HCT116 (cell line): ENCODE measurements around the gene TMEM256. TPM values are rescaled to one million over a fixed set of nuclear protein-coding genes. Genes with fewer than 3 reads are reported as not detected.

ENCODE experiments used
- ATAC-seq: fragments of 200-7000 bp; cut with Tn5 transposase; 2 replicates; pipeline ENCODE4 v1.9.1; 2020; ENCODE audit warnings: mild to moderate bottlenecking, moderate library complexity
- BruUV-seq: library from RNA; stranded (reverse); fragments of 400-500 nt; replicated peaks from 2 replicates; lab custom pipeline; 2021; lab: Mats Ljungman, UMichigan
- CTCF ChIA-PET: fragments of 300-600 bp; sonication (Branson Sonifier 250); formaldehyde crosslinking; loops from one replicate; lab custom pipeline; 2021; ENCODE audit warnings: antibody characterized with exemption; lab: Charles Lee
- POLR2A ChIA-PET: fragments of 300-600, 350-600 bp; sonication (Branson Sonifier 250); formaldehyde crosslinking; loops from one replicate; lab custom pipeline; 2021; ENCODE audit warnings: antibody characterized with exemption; lab: Charles Lee
- RAD21 ChIA-PET, 2 experiments: fragments of 300-600 bp; sonication (Branson Sonifier 250); formaldehyde crosslinking; loops; one replicate each; lab custom pipeline; 2023; ENCODE audit warnings: low total read pairs in 2 of 2; ENCODE audit not compliant: uncharacterized antibody in 2 of 2, unreplicated experiment in 2 of 2, low non-redundant PET in 1 of 2; lab: Charles Lee
- DNase-seq: peaks from one replicate; pipeline ENCODE4 v3.0.0-alpha.2; 2010; ENCODE audit warnings: low read depth, low spot score
- H2AFZ ChIP-seq: fragments of 200-600 bp; shearing (Covaris generic), sonication (generic); 2 replicates; pipeline ENCODE4 v1.6.1; 2017; ENCODE audit warnings: low read depth, mixed run types, mixed read lengths, antibody characterized with exemption, low read length; ENCODE audit not compliant: poor library complexity, severe bottlenecking
- H3K27ac ChIP-seq: 2 replicates; pipeline ENCODE4 v1.5.1; 2012; ENCODE audit warnings: low read depth, low read length
- H3K27me3 ChIP-seq: fragments of 200-600 bp; sonication (generic); 2 replicates; pipeline ENCODE4 v1.6.1; 2016; ENCODE audit warnings: mixed run types, low read length, mixed read lengths; ENCODE audit not compliant: insufficient read depth
- H3K36me3 ChIP-seq, 2 experiments: fragments of 200-500 bp in 1 of 2; fragments of 200-600 bp in 1 of 2; sonication (Bioruptor generic) in 1 of 2; sonication (generic) in 1 of 2; 2 replicates each; pipeline versions ENCODE4 v1.5.1 to v1.6.1; 2014 to 2016; ENCODE audit warnings: low read length in 2 of 2, inconsistent platforms in 1 of 2, mixed read lengths in 1 of 2, mixed run types in 1 of 2; ENCODE audit not compliant: insufficient read depth in 2 of 2, control insufficient read depth in 1 of 2
- H3K4me1 ChIP-seq, 2 experiments: fragments of 200-600 bp in 1 of 2; sonication (generic) in 1 of 2; 2 replicates each; pipeline versions ENCODE4 v1.5.1 to v1.6.1; 2012 to 2017; ENCODE audit warnings: low read length in 2 of 2, inconsistent platforms in 1 of 2, mild to moderate bottlenecking in 1 of 2, mixed read lengths in 1 of 2, mixed run types in 1 of 2, moderate library complexity in 1 of 2; ENCODE audit not compliant: insufficient read depth in 2 of 2, control insufficient read depth in 1 of 2
- H3K4me2 ChIP-seq: fragments of 200-600 bp; sonication (generic); 2 replicates; pipeline ENCODE4 v1.6.1; 2017; ENCODE audit warnings: mixed run types, low read length, mixed read lengths
- H3K4me3 ChIP-seq, 2 experiments: fragments of 200-600 bp in 1 of 2; sonication (generic) in 1 of 2; replicated peaks in 1 of 2; 2 replicates each; pipeline ENCODE4 v1.5.1; 2011 to 2016; ENCODE audit warnings: low read length in 2 of 2, control low read depth in 1 of 2, low read depth in 1 of 2, mild to moderate bottlenecking in 1 of 2, mixed read lengths in 1 of 2, mixed run types in 1 of 2
- H3K79me2 ChIP-seq: fragments of 200-600 bp; sonication (generic); 2 replicates; pipeline ENCODE4 v1.6.1; 2017; ENCODE audit warnings: mild to moderate bottlenecking, mixed run types, low read length, moderate library complexity, mixed read lengths; ENCODE audit not compliant: insufficient read depth
- H3K9ac ChIP-seq: fragments of 200-600 bp; sonication (generic); 2 replicates; pipeline ENCODE4 v1.6.1; 2016; ENCODE audit warnings: low read length, mixed read lengths
- H3K9me2 ChIP-seq: fragments of 200-600 bp; sonication (generic), shearing (Covaris generic); 2 replicates; pipeline ENCODE4 v1.6.1; 2017; ENCODE audit warnings: mixed run types, mild to moderate bottlenecking, moderate library complexity; ENCODE audit not compliant: insufficient read depth
- H3K9me3 ChIP-seq, 2 experiments: fragments of 200-500 bp in 1 of 2; fragments of 200-600 bp in 1 of 2; sonication (Bioruptor generic) in 1 of 2; sonication (generic) in 1 of 2; 2 replicates each; pipeline ENCODE4 v1.6.1; 2014 to 2017; ENCODE audit warnings: low read length in 2 of 2, mixed read lengths in 2 of 2, inconsistent platforms in 1 of 2, low read depth in 1 of 2, mild to moderate bottlenecking in 1 of 2, mixed run types in 1 of 2, moderate library complexity in 1 of 2; ENCODE audit not compliant: control insufficient read depth in 1 of 2, insufficient read depth in 1 of 2
- H4K20me1 ChIP-seq: fragments of 200-600 bp; sonication (generic), shearing (Covaris generic); 2 replicates; pipeline ENCODE4 v1.6.1; 2017; ENCODE audit warnings: mixed run types, mild to moderate bottlenecking, moderate library complexity; ENCODE audit not compliant: insufficient read depth
- EZH2 ChIP-seq: fragments of 200-600 bp; sonication (generic); IDR thresholded peaks from 2 replicates; pipeline ENCODE4 v1.6.1; 2017; ENCODE audit warnings: antibody characterized with exemption, mixed run types
- FOSL1 ChIP-seq: IDR thresholded peaks from 2 replicates; pipeline ENCODE4 v1.6.1; 2012; ENCODE audit warnings: low read depth
- JUND ChIP-seq: IDR thresholded peaks from 2 replicates; pipeline ENCODE4 v1.6.1; 2012
- POLR2AphosphoS5 ChIP-seq: IDR thresholded peaks from 2 replicates; pipeline ENCODE4 v1.6.1; 2011; ENCODE audit warnings: mild to moderate bottlenecking, low read depth, low read length, moderate library complexity
- RAD21 ChIP-seq: IDR thresholded peaks from 2 replicates; pipeline ENCODE4 v1.6.1; 2012; ENCODE audit warnings: low read depth, mild to moderate bottlenecking
- SIN3A ChIP-seq: IDR thresholded peaks from 2 replicates; pipeline ENCODE4 v1.6.1; 2012; ENCODE audit warnings: low read depth
- TCF7L2 ChIP-seq: IDR thresholded peaks from 2 replicates; pipeline ENCODE4 v1.7.0; 2011; ENCODE audit warnings: borderline replicate concordance, inconsistent platforms; ENCODE audit not compliant: insufficient read depth, insufficient read length; ENCODE audit errors: extremely low read depth
- YY1 ChIP-seq: IDR thresholded peaks from 2 replicates; pipeline ENCODE4 v1.6.1; 2011; ENCODE audit warnings: low read length, low read depth, moderate library complexity, mild to moderate bottlenecking; ENCODE audit not compliant: insufficient replicate concordance; ENCODE audit errors: extremely low read depth
- ZFX ChIP-seq: fragments of 450-650 bp; IDR thresholded peaks from 2 replicates; pipeline ENCODE4 v1.6.1; 2017
- ZNF274 ChIP-seq: fragments of 200-500 bp; sonication (Bioruptor generic); IDR thresholded peaks from 2 replicates; pipeline ENCODE4 v1.6.1; 2014; ENCODE audit warnings: mild to moderate bottlenecking, low read depth, low read length, inconsistent platforms
- intact Hi-C: fragments of 100-400 bp; cut with micrococcal nuclease; formaldehyde crosslinking; loops from 2 replicates; pipeline ENCODE4 v1.10.0; 2022
- total RNA-seq: library from RNA; stranded (reverse); gene quantifications from one replicate; pipeline ENCODE4 v1.2.1, GENCODE V29; 2021; ENCODE audit not compliant: unreplicated experiment
- TF ChIP-seq, protein P1 (sequence below), 3 experiments: fragments of 200-600 bp in 1 of 3; sonication (generic) in 1 of 3; IDR thresholded peaks in 2 of 3; conservative IDR thresholded peaks in 1 of 3; 2 replicates each; pipeline ENCODE4 v1.5.1; 2012 to 2017; ENCODE audit warnings: low read depth in 2 of 3, low read length in 2 of 3, antibody characterized with exemption in 1 of 3, borderline replicate concordance in 1 of 3, control low read depth in 1 of 3, mild to moderate bottlenecking in 1 of 3, mixed read lengths in 1 of 3, mixed run types in 1 of 3, moderate library complexity in 1 of 3; ENCODE audit not compliant: insufficient read depth in 1 of 3
- TF ChIP-seq, protein P2 (sequence below): IDR thresholded peaks from 2 replicates; pipeline ENCODE4 v1.6.1; 2012; ENCODE audit warnings: low read depth
- TF ChIP-seq, protein P3 (sequence below): IDR thresholded peaks from 2 replicates; pipeline ENCODE4 v1.6.1; 2012

TMEM256 gene
- total RNA-seq, 1 experiment from 2014 or later: 110 TPM

DNA sequence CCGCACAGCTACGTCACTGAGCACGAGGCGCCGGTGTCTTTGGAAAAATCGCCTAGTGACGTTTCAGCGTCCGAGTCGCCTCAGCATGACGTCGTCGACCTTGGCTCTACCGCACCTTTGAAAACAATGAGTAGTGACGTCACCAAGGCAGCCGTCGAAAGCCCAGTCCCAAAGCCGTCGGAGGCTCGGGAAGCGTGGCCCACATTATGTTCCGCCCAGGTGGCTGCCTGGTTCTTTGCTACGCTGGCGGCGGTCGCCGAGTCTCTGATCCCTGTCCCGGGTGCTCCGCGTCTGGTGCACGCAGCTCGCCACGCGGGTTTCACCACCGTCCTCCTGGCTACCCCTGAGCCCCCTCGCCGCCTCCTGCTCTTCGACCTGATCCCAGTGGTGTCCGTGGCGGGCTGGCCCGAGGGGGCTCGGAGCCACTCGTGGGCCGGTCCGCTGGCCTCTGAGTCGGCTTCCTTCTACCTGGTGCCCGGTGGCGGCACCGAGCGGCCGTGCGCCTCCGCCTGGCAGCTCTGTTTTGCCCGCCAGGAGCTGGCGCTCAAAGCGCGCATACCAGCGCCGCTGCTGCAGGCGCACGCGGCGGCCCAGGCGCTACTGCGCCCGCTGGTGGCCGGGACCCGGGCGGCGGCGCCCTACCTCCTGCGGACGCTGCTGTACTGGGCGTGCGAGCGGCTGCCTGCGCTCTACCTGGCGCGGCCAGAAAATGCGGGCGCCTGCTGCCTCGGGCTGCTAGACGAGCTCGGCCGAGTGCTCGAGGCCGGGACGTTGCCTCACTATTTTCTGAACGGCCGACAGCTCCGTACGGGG lies 32.9 kb upstream of the TMEM256 start:
- CTCF ChIA-PET: interaction anchor here (0.8 to 3.4 kb wide), 15 partner anchors 8 to 251 kb away, joined by 3 to 28 read pairs (median 4); partner anchors contain the start of genes CHRNB1, PLSCR3, SENP3 and TMEM256

More for the DNA sequence above, 32.9 kb upstream of the TMEM256 start:
- Histone ChIP-seq H3K27me3 (no peaks in the 10 kb centered on the region), H4K20me1 (no peaks in the 10 kb centered on the region), H3K9ac (peak overlapping the region; percentile 77), H3K4me1 (peaks cover 13 to 32% of the 10 kb centered on the region in 2 experiments), H3K9me3 (no peaks in the 10 kb centered on the region; a peak in 1 of 4 replicates), H2AFZ (no peak overlapping the region), H3K36me3 (no peaks in the 10 kb centered on the region), H3K79me2 (no peaks in the 10 kb centered on the region), H3K27ac (peak overlapping the region; percentile 95), H3K4me2 (peak overlapping the region; percentile 99), H3K9me2 (no peaks in the 10 kb centered on the region), H3K4me3 (peak overlapping the region; percentile 69 to 85)
- DNase-seq (peak; percentile 79), ATAC-seq (peak; percentile 71)
- TF ChIP-seq, protein P1, sequence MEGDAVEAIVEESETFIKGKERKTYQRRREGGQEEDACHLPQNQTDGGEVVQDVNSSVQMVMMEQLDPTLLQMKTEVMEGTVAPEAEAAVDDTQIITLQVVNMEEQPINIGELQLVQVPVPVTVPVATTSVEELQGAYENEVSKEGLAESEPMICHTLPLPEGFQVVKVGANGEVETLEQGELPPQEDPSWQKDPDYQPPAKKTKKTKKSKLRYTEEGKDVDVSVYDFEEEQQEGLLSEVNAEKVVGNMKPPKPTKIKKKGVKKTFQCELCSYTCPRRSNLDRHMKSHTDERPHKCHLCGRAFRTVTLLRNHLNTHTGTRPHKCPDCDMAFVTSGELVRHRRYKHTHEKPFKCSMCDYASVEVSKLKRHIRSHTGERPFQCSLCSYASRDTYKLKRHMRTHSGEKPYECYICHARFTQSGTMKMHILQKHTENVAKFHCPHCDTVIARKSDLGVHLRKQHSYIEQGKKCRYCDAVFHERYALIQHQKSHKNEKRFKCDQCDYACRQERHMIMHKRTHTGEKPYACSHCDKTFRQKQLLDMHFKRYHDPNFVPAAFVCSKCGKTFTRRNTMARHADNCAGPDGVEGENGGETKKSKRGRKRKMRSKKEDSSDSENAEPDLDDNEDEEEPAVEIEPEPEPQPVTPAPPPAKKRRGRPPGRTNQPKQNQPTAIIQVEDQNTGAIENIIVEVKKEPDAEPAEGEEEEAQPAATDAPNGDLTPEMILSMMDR (IDR thresholded peaks at IDR 0.05 in 2 of 3, conservative IDR thresholded peaks at IDR 0.05 in 1 of 3; ENCODE audit: borderline replicate concordance in 1 of 3, insufficient read depth in 1 of 3, low read depth in 2 of 3, low read length in 2 of 3): peak; percentile 63 to 99 (median 82)
- TF ChIP-seq JUND (no peak), TCF7L2 (peak; percentile 51), POLR2AphosphoS5 (peak; percentile 63), YY1 (peak; percentile 72), EZH2 (no peak), ZNF274 (no peak), RAD21 (peak; percentile 88), ZFX (peak; percentile 28; the same call in 1 of the 2 replicates), SIN3A (peak; percentile 48; the same call in 1 of the 2 replicates), FOSL1 (no peak)
- TF ChIP-seq, protein P2, sequence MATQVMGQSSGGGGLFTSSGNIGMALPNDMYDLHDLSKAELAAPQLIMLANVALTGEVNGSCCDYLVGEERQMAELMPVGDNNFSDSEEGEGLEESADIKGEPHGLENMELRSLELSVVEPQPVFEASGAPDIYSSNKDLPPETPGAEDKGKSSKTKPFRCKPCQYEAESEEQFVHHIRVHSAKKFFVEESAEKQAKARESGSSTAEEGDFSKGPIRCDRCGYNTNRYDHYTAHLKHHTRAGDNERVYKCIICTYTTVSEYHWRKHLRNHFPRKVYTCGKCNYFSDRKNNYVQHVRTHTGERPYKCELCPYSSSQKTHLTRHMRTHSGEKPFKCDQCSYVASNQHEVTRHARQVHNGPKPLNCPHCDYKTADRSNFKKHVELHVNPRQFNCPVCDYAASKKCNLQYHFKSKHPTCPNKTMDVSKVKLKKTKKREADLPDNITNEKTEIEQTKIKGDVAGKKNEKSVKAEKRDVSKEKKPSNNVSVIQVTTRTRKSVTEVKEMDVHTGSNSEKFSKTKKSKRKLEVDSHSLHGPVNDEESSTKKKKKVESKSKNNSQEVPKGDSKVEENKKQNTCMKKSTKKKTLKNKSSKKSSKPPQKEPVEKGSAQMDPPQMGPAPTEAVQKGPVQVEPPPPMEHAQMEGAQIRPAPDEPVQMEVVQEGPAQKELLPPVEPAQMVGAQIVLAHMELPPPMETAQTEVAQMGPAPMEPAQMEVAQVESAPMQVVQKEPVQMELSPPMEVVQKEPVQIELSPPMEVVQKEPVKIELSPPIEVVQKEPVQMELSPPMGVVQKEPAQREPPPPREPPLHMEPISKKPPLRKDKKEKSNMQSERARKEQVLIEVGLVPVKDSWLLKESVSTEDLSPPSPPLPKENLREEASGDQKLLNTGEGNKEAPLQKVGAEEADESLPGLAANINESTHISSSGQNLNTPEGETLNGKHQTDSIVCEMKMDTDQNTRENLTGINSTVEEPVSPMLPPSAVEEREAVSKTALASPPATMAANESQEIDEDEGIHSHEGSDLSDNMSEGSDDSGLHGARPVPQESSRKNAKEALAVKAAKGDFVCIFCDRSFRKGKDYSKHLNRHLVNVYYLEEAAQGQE: no peak
- TF ChIP-seq, protein P3, sequence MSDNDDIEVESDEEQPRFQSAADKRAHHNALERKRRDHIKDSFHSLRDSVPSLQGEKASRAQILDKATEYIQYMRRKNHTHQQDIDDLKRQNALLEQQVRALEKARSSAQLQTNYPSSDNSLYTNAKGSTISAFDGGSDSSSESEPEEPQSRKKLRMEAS: peak; percentile 94
- intact Hi-C loops: loop anchor here (1.0 to 10.0 kb wide), 6 partner anchors 42 to 250 kb away; partner anchors contain the start of genes CLDN7, PLSCR3, POLR2A and SENP3
- ChIA-PET RAD21 (interaction anchor here in 1 of 2 experiments (1.0 to 2.4 kb wide), 2 partner anchors 81 to 156 kb away, joined by 3 to 6 read pairs; partner anchors contain the start of gene SLC2A4), POLR2A (interaction anchor here (0.7 to 2.9 kb wide), 11 partner anchors 8 to 250 kb away, joined by 3 to 33 read pairs (median 4); partner anchors contain the start of genes CHRNB1, POLR2A, SLC2A4 and SPEM2)
- BruUV-seq: no TSS peak
